Measurements from ENCODE around the gene IWS1.

The IWS1 gene

GRCh38 chr2:127431408-127432023 is 94.8 kb downstream of the IWS1 start:
- no peak for DNase-seq

More at GRCh38 chr2:127431408-127432023, 94.8 kb downstream of the IWS1 start:
- Histone ChIP-seq H2AFZ (ENCODE audit: low read length) (no peak overlapping the region), H3K79me2 (ENCODE audit: low read length) (no peaks in the 10 kb centered on the region), H3F3A (ENCODE audit: insufficient read depth, low read length) (no peaks in the 10 kb centered on the region), H3K4me1 (ENCODE audit: low read length) (no peaks in the 10 kb centered on the region), H4K20me1 (ENCODE audit: insufficient read depth, low read length) (no peaks in the 10 kb centered on the region), H3K27me3 (replicated peaks; ENCODE audit: insufficient read depth, low read length) (no peaks in the 10 kb centered on the region), H3K27ac (ENCODE audit: low read length) (no peak overlapping the region), H3K4me2 (ENCODE audit: low read depth, low read length) (no peak overlapping the region), H3K9me2 (replicated peaks; ENCODE audit: insufficient read depth, low read length) (no peaks in the 10 kb centered on the region), H3K4me3 (ENCODE audit: low read length) (no peak overlapping the region), H3K36me3 (replicated peaks; ENCODE audit: insufficient read depth, low read length) (no peaks in the 10 kb centered on the region), H3K9me3 (replicated peaks; ENCODE audit: insufficient read depth, low read length) (no peaks in the 10 kb centered on the region), H3K9ac (ENCODE audit: low read length) (no peak overlapping the region)
- no peak for TF ChIP-seq EZH2phosphoT487 (IDR thresholded peaks at IDR 0.05; ENCODE audit: low read length)
- no peak for TF ChIP-seq EZH2 (optimal IDR thresholded peaks at IDR 0.05; ENCODE audit: low read depth, low read length)
- TF ChIP-seq CTCF (IDR thresholded peaks at IDR 0.05; ENCODE audit: low read length), result no peak
